ENCODE results near the gene FRG2C.
A peak's percentile ranks its signal among the peaks of the same experiment; 100 is the strongest.
"Not testable (repeated sequence)": the region's sequence is repeated elsewhere in the genome, so short reads cannot be mapped to it uniquely, and the experiment has no call there.

The FRG2C gene

DNA sequence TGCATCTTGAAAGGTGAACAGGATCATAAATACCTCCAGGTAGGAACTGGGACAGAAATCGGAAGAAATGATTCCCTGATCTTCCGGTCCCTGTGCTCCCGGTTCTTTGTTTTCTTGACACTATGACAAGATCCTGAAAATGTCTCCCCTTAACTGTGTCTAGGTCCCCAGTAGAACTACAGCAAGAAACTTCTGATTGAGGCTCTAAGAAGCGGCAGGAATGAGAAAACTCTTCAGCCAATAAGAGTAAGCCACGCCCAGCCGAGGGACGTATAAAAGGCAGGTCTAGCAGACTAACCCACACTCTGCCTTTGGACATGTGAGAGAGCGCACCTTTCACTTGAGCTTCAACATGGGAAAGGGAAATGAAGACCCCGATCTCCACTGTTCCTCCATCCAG, at the start of gene FRG2C:
Gene FRG2C, plus strand, starts transcription at position 301 of the 400 bp plus-strand sequence. Its CDS starts 52 bp downstream, at position 353.
- not testable (repeated sequence) for DNase-seq

- DNase-seq = not testable (repeated sequence)
These were observed 45.3 kb upstream of the FRG2C start for GRCh38 chr3:75618666-75619305.

GRCh38 chr3:75619481-75620031, 44.6 kb upstream of the FRG2C start:
- DNase-seq = not testable (repeated sequence)

- not testable (repeated sequence) for DNase-seq
These were observed 42.4 kb upstream of the FRG2C start for GRCh38 chr3:75621772-75622171.

GRCh38 chr3:75623656-75624055, 40.5 kb upstream of the FRG2C start:
- DNase-seq = not testable (repeated sequence)

DNA sequence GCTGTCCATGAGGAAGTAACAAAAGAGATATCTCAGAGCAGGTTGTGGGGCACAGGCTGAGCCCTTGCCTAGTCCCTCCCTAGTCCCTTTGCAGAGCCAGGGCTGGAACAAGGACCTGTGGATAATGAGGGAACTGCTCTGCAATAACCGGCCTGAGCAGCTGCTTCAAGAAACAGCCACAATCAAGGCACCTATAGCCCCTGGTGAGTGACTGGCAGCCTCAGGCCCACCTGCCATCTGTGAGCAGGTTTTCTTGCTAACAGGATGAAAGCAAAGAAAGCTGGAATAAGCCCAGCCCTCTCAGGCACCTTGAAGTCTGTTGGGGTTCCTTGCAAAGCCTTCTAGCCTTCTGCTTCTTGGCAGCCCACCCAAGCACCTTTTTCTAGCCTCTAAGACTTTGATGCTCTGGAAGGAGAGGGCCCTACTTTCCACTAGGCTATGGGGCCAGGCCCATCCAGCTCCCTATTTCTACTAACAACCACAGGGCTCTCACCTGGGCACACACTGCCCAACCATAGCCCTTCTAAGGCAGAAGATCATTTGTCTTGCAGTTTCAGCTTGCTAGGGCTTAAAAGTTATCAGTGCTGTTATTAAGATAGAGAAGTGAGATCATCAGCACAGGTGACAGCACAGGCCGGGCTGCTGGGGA, 33.1 kb upstream of the FRG2C start:
- not testable (repeated sequence) for DNase-seq

DNA sequence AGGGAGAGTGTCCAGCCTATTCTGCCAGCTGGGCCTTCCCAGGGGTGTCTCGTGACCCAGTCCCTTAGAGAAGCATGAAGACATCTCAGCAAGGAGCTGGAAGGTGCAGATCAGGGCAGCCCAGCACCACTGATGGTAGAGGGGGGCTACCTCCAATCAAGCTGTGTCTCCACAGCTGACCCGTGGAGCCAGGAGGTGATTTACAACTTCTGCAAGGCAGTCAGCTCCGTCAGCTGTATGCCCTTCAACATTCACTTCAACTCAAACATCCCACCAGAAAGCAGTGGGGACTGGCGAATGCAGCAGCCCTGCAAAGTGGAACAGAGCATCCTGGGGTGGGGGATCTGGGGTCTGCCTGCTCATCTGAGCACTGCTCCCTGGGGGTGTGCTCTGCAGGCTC, 32.6 kb upstream of the FRG2C start:
- no peak for DNase-seq

DNA sequence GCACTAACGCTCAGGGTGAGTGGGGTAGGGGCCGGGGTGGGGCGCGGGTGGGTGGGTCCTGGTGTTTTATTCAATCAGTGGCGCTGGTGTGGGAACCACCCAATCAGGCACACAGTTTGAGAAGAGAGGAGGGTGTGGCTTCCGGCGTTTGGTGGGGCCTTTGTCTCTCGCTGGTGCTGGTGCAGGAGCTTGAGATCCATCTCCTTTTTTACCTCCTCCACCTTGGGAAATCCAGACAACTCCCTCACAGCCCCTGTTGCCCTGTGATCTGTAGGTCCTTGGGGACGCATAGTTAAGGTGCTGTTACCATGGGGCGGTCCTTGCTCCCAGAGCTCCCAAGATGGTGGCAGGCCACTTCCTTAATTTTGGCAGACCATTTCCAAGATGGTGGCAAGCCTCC, 25.2 kb upstream of the FRG2C start:
- not testable (repeated sequence) for DNase-seq

- DNase-seq = peak; percentile 27 to 64
These were observed 23.0 kb upstream of the FRG2C start for GRCh38 chr3:75641107-75641517.

GRCh38 chr3:75643031-75643800, 20.9 kb upstream of the FRG2C start:
- peak; percentile 29 to 33 for DNase-seq

GRCh38 chr3:75645548-75645947, 18.6 kb upstream of the FRG2C start:
- not testable (repeated sequence) for DNase-seq

- DNase-seq = no peak
These were observed 13.9 kb upstream of the FRG2C start for GRCh38 chr3:75650191-75650590.

DNA sequence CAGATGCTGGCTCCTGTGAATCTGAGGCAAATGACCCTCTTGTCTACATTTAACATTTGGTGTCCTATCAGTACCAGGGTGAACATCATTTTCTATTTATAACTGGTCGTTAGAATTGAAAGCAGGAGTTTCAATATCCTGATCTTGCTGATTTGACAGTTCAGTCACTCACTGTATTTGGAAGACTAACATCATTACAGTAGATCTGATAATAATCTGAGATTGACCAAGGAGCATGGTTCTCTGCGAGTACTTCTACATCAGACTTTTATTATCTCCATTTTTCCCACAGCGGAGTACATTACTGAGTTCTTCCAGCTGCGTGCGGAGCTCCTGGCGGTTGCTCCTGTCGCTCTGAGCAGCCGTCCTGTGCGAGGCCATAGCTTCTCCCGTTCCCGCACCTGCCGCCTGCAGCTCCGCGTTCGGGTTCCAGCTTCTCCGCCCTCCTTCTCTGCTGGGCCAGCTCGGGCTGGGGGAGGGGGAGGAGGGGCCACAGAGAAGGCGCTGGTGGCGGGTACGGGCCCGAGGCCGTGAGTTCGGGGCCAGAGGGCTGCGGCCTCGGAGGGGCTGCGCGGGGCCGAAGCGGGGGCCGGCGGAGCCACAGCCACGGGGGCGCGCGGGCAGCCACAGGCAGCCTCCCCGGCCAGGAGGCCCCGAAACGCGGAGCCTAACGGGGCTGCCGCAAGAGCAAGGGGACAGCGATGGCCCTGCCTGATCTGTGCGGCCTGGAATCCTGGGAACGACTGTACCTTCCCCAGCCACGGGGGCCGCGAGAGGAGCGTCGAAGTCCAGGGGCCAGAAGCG, 8.8 kb upstream of the FRG2C start:
- not testable (repeated sequence) for DNase-seq

DNA sequence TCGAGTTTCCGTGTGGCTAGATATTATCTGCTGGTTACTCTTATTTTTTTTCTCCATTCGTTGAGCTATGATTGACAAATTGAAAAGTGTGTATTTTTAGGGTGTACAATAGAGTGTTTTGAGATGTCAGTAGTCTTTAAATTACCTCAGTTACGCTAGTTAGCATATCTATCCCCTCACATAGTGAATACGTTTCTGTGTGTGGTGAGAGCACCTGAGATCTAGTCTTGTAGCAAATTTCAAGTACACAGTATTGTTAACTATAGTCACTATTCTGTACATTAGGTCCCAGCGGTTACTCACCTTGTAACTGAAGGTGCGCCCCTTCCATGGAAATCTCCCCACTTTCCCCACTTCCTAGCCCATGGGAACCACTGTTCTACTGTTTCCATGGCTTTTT, 8.2 kb upstream of the FRG2C start:
- not testable (repeated sequence) for DNase-seq

DNA sequence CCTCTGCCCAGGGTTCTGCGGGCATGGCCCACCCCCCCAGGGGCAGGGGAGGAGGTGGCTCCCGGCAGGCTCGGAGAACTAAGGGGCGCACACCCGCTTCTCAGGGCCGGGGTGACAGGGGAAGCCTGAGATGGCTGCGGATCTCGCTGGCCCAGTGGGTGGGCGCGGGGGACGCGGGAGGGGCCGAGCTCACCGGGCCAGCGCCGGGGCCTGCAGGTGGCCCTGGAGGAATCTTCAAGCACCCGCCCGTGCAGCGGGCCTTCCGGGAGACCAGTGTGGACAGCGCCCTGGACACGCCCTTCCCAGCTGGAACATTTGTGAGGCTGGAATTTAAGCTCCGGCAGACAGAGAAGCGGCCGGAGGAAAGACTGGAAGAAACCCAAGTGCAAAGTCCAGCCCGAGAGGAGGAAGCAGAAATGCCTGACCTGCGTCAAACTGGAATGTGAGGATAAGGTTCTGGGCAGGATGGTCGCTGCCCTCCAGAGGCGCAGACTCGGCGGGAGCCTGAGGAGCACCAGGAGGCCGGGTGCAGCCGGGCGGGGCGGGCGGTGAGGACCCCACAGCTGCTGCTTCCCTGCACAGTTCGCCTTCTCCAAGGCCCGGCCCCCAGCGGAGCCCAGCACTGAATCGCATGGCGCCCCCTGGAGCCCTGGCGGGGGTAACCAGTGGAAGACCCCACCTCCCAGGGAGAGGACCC, 5.6 kb upstream of the FRG2C start:
- not testable (repeated sequence) for DNase-seq

DNA sequence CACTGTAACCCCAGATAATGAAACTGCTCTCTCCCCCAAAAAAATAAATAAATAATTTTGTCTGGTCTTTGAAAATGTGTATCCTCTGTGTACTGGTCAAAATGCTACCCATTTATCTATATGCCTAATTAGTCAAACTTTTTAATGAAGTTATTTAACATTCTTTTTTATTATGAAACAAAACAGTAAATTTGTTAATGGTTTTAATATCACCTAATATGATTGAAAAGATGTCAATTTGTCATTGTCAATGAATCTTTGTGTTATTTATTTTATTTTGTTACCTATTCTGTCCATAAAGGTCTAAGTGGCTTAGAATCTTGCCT, 5.1 kb upstream of the FRG2C start:
- DNase-seq = not testable (repeated sequence)

DNA sequence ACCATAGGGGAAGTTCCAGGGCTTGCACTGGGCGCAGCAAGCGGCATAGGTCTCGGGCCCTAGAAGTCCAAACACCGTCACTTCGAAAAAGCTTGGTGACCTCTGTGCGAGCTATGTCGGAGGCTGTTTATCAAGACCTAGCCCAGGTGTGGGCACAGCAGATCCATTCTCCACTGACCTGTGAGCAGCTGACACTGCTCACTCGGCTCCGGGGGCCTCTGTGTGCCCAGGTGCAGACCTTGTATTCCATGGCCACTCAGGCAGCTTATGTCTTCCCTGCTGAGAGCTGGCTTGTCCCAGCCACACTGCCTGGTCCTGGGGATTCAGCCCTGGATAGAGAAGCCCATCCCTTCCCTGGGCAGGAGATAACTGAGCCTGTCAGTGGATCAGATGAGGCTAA, 1.5 kb downstream of the FRG2C start:
- not testable (repeated sequence) for DNase-seq

GRCh38 chr3:75667757-75668701, 3.9 kb downstream of the FRG2C start:
- not testable (repeated sequence) for DNase-seq

GRCh38 chr3:75668759-75669347, 4.7 kb downstream of the FRG2C start:
- DNase-seq = peak; percentile 10 to 67

Measured in CD4-positive, alpha-beta T cell treated with Interleukin-4 for 1 hour (primary cell).